ENCODE measurements around the gene CXCR1.
"Not testable (repeated sequence)": the region's sequence is repeated elsewhere in the genome, so short reads cannot be mapped to it uniquely, and the experiment has no call there.

The CXCR1 gene

GRCh38 chr2:218179782-218180181 is 13.0 kb upstream of the CXCR1 start:
- Mint-ChIP-seq H3K4me3 (no peak overlapping the region), H3K27ac (no peak overlapping the region), H3K4me1 (ENCODE audit: low read depth) (no peaks in the 10 kb centered on the region), H3K27me3 (ENCODE audit: low read depth) (peaks cover 29% of the 10 kb centered on the region), H3K36me3 (ENCODE audit: low read depth) (no peaks in the 10 kb centered on the region), H3K9me3 (no peaks in the 10 kb centered on the region)

DNA sequence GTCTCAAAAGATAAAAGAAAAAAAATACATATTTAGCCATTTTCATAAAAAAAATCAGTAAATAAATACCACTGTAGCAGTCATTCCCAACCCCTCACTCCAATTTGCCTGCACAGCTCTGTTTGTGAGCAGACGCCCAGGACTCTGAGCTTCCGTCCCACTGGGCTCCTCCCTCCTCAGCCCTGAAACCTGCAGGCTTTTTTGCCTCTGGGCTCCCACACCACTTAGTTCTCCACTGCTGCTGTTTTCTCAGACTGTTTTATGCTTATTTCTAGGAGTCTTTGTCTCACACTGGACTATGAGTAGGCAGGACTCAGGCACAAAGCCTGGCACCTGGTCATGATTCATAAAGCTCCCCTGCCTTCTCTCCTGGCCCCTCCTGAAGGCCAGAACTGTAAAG is 6.1 kb upstream of the CXCR1 start:
- Mint-ChIP-seq H3K27ac (no peak overlapping the region), H3K4me1 (ENCODE audit: low read depth) (peaks cover 8% of the 10 kb centered on the region), H3K36me3 (ENCODE audit: low read depth) (no peaks in the 10 kb centered on the region), H3K9me3 (no peaks in the 10 kb centered on the region), H3K27me3 (ENCODE audit: low read depth) (peaks cover 14% of the 10 kb centered on the region), H3K4me3 (no peak overlapping the region)

DNA sequence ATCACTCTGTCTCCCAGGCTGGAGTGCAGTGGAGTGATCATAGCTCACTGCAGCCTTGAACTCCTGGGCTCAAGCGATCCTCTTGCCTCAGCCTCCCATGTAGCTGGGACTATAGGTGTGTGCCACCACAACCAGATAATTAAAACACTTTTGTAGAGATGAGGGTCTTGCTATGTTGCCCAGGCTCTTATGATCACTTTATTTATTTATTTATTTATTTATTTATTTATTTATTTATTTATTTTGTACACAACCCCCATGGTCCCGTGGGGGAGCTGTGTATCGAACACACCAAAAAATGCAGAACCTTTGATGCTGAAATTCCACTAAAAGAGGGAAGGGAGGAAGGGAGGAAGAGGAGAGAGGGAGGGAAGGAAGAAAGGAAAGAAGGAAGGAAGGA is 5.0 kb upstream of the CXCR1 start:
- H3K9me3 Mint-ChIP-seq; H3K36me3 Mint-ChIP-seq (ENCODE audit: low read depth); H3K4me3 Mint-ChIP-seq; H3K27ac Mint-ChIP-seq: not testable (repeated sequence)
- peaks cover 14% of the 10 kb centered on the region for H3K27me3 Mint-ChIP-seq (ENCODE audit: low read depth)
- H3K4me1 Mint-ChIP-seq (ENCODE audit: low read depth): peaks cover 16% of the 10 kb centered on the region

DNA sequence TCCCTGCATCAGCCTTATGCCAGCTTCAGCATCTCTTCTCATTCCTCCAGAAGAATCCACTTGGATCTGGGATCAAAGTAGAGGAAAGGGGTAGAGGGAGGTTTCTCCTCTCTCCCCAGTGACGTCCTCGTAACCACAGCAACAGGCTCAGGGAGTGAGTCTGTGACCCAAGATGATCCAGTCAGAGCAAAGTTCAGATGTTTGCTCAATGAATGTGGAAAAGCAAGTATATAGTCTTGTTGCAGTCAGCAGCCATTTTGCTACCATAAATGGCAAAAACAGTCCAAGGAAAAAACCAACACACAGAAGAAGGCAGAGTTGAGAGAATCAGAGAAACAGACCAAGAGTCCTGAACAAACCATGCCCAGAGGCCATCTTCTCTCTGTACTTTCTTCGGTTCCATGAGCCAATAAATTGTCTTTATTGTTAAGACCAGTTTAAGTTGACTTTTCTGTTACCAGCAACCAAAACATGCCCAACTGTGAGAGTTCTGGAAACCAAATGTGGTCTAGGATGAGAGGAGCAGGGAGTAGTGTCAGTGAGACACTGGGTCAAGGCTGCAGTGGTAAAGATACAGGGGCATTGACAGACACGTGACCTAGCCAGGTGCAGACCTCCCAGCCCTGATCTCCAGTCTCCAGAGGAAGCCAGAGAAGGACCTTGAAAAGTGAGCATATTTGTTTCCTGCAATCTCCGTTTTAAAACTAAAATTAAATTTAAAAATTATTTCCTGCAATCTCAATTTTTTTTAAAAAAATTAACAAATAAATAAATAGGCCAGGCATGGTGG is 3.2 kb upstream of the CXCR1 start:
- H3K27me3 Mint-ChIP-seq (ENCODE audit: low read depth): peaks cover 24% of the 10 kb centered on the region
- H3K4me1 Mint-ChIP-seq (ENCODE audit: low read depth): peaks cover 19% of the 10 kb centered on the region
- no peaks in the 10 kb centered on the region for H3K36me3 Mint-ChIP-seq (ENCODE audit: low read depth)

DNA sequence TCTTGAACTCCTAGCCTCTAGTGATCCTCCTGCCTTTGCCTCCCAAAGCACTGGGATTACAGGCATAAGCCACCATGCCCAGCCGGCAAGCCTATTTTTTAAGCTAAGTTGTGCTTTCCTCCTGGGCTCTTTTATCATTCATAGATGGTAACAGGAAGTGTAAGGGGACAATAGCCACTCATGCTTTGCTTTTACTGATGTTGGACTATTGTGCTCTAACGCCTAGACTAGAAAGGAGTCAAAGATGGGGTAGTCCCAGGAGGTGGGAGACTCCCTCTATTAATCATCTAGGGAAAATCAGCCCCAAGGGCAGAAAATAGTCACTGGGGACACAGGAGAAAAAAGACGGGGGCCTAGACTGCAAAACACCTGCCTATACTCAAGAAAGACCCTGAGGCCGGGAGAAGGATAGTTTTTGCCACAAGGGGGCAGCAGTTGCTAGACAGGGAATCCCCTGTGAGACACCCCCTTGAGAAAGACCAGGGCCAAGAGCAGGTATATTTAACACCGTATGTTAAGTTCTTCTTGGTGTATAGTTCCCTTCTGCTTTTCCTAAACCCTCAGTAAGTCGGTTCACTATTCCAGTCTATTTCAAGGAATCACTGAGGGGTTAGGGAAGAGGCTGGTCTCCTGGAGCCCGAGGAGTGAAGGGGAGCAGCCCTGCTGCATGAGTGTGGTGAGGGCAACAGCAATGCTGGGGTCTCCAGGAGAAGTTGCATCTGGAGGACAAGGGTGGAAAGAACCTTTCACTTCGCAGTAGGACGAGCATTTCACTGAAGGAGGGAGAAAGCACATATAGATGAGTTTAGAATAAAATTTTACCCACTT is 2.1 kb upstream of the CXCR1 start:
- Mint-ChIP-seq H3K36me3 (ENCODE audit: low read depth) (no peaks in the 10 kb centered on the region), H3K9me3 (no peaks in the 10 kb centered on the region), H3K27ac (no peak overlapping the region), H3K4me3 (no peak overlapping the region), H3K27me3 (ENCODE audit: low read depth) (peaks cover 28% of the 10 kb centered on the region), H3K4me1 (ENCODE audit: low read depth) (peaks cover 19% of the 10 kb centered on the region)

More for the DNA sequence above, 3.2 kb upstream of the CXCR1 start:
- Mint-ChIP-seq H3K4me3 (no peak overlapping the region), H3K27ac (no peak overlapping the region), H3K9me3 (no peaks in the 10 kb centered on the region)

- no peak overlapping the region for H3K4me3 Mint-ChIP-seq
- no peaks in the 10 kb centered on the region for H3K36me3 Mint-ChIP-seq (ENCODE audit: low read depth)
- peaks cover 19% of the 10 kb centered on the region for H3K4me1 Mint-ChIP-seq (ENCODE audit: low read depth)
- H3K27me3 Mint-ChIP-seq (ENCODE audit: low read depth): peaks cover 28% of the 10 kb centered on the region
- H3K9me3 Mint-ChIP-seq: no peaks in the 10 kb centered on the region
- H3K27ac Mint-ChIP-seq: no peak overlapping the region
Observed at GRCh38 chr2:218168016-218168415, 1.3 kb upstream of the CXCR1 start.

DNA sequence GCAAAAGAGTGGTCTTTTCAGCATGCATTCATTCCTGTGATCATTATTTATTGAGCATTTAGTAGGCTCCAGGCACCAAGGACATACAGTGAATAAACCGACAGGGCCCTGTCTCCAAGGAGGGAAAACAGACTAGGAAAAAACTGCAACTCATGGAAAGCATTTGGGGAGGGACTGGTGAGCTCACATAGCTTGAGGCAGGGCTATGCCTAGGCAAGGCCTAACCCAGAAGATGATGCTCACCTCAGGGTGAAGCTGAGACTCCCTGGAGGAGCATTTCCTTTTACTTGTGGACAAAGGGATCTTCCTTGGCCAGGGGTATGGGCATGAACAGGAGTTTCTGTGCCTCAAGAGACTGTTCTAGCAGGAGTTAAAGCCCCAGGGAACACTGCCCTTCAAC is 3.9 kb downstream of the CXCR1 start:
- Mint-ChIP-seq H3K4me1 (ENCODE audit: low read depth) (peaks cover 12% of the 10 kb centered on the region), H3K27me3 (ENCODE audit: low read depth) (peaks cover 49% of the 10 kb centered on the region), H3K27ac (no peak overlapping the region), H3K9me3 (no peaks in the 10 kb centered on the region), H3K36me3 (ENCODE audit: low read depth) (no peaks in the 10 kb centered on the region), H3K4me3 (no peak overlapping the region)

GRCh38 chr2:218161644-218162043 is 5.1 kb downstream of the CXCR1 start:
- H3K9me3 Mint-ChIP-seq: no peaks in the 10 kb centered on the region
- H3K4me1 Mint-ChIP-seq (ENCODE audit: low read depth): peaks cover 3% of the 10 kb centered on the region
- no peaks in the 10 kb centered on the region for H3K36me3 Mint-ChIP-seq (ENCODE audit: low read depth)
- H3K27me3 Mint-ChIP-seq (ENCODE audit: low read depth): peaks cover 53% of the 10 kb centered on the region
- no peak overlapping the region for H3K27ac Mint-ChIP-seq
- H3K4me3 Mint-ChIP-seq: no peak overlapping the region

GRCh38 chr2:218155953-218156479 is 10.7 kb downstream of the CXCR1 start:
- no peaks in the 10 kb centered on the region for H3K9me3 Mint-ChIP-seq
- no peak overlapping the region for H3K4me3 Mint-ChIP-seq
- H3K27me3 Mint-ChIP-seq (ENCODE audit: low read depth): peaks cover 42% of the 10 kb centered on the region
- no peaks in the 10 kb centered on the region for H3K4me1 Mint-ChIP-seq (ENCODE audit: low read depth)
- no peak overlapping the region for H3K27ac Mint-ChIP-seq
- no peaks in the 10 kb centered on the region for H3K36me3 Mint-ChIP-seq (ENCODE audit: low read depth)

DNA sequence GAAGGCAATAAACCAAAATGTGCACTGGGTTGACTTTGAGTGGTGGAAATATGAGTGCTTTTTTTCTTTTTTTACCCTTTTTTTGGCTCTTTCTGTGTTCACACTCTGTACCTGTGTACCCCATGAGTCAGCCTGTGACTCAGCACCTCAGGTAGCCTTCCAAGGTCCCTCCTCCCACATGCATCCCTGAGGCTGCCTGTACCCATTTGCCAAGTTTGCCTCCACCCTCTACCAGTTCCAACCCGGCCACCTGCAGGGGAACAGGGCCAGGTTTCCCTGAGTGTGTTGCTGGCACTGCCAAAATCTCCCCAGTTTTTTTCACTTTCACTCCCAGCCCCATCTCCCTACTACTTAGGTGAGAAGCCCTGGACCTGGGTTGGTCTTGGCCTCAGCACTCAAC is 14.0 kb downstream of the CXCR1 start:
- no peaks in the 10 kb centered on the region for H3K36me3 Mint-ChIP-seq (ENCODE audit: low read depth)
- no peak overlapping the region for H3K27ac Mint-ChIP-seq
- H3K4me1 Mint-ChIP-seq (ENCODE audit: low read depth): peaks cover 5% of the 10 kb centered on the region
- H3K27me3 Mint-ChIP-seq (ENCODE audit: low read depth): peaks cover 25% of the 10 kb centered on the region
- no peaks in the 10 kb centered on the region for H3K9me3 Mint-ChIP-seq
- no peak overlapping the region for H3K4me3 Mint-ChIP-seq

GRCh38 chr2:218152172-218152571 is 14.6 kb downstream of the CXCR1 start:
- Mint-ChIP-seq H3K9me3 (no peaks in the 10 kb centered on the region), H3K27ac (no peak overlapping the region), H3K36me3 (ENCODE audit: low read depth) (no peaks in the 10 kb centered on the region)

GRCh38 chr2:218149848-218150440 is 16.8 kb downstream of the CXCR1 start:
- Mint-ChIP-seq H3K27ac (no peak overlapping the region), H3K4me3 (no peak overlapping the region), H3K9me3 (peaks cover 3% of the 10 kb centered on the region), H3K4me1 (ENCODE audit: low read depth) (peaks cover 5% of the 10 kb centered on the region), H3K27me3 (ENCODE audit: low read depth) (peaks cover 15% of the 10 kb centered on the region), H3K36me3 (ENCODE audit: low read depth) (no peaks in the 10 kb centered on the region)

More at GRCh38 chr2:218152172-218152571, 14.6 kb downstream of the CXCR1 start:
- Mint-ChIP-seq H3K27me3 (ENCODE audit: low read depth) (peaks cover 21% of the 10 kb centered on the region), H3K4me3 (no peak overlapping the region), H3K4me1 (ENCODE audit: low read depth) (peaks cover 5% of the 10 kb centered on the region)

DNA sequence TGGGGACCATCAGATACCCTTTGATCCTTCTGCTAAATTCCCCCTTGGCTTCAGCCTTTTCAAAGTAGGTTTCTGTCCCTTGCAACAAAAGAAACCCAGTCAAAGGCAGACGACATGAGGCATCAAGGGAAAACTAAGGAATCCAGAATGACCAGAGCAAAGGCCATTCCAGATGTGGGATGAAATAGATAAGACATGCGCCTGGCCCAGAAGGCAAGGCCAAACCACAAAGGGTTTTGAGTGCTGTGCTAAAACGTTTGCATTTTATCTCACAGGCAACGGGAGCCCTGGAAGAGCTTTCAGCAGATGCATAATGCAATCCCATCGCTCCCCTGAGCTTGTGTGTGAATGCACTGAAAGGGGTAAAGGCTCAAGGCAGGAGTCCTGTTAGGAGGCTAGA is 17.7 kb downstream of the CXCR1 start:
- H3K9me3 Mint-ChIP-seq: peaks cover 3% of the 10 kb centered on the region
- no peak overlapping the region for H3K27ac Mint-ChIP-seq
- peaks cover 10% of the 10 kb centered on the region for H3K27me3 Mint-ChIP-seq (ENCODE audit: low read depth)

DNA sequence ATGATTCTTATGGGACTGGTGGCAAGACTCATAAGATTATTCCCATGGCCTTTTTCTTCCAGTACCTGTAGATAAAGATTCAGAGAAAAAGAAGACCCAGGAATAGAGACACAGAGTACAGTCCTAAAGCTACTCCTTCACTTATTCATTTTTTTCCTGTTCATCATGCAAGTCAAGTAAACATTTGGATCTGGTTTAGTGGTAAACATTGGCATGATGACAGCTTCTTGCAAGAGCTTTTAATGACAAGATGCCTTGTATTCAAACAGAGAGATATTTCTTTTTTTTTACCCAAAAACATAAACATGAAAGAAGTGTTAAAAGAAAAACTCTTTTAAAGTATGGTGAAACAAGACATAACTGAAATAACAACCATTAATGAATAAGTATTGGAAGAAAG is 20.7 kb downstream of the CXCR1 start:
- Mint-ChIP-seq H3K4me1 (ENCODE audit: low read depth) (peaks cover 5% of the 10 kb centered on the region), H3K27ac (no peak overlapping the region), H3K36me3 (ENCODE audit: low read depth) (no peaks in the 10 kb centered on the region), H3K4me3 (no peak overlapping the region), H3K9me3 (peaks cover 3% of the 10 kb centered on the region), H3K27me3 (ENCODE audit: low read depth) (peaks cover 8% of the 10 kb centered on the region)

More for the DNA sequence above, 17.7 kb downstream of the CXCR1 start:
- peaks cover 5% of the 10 kb centered on the region for H3K4me1 Mint-ChIP-seq (ENCODE audit: low read depth)
- H3K36me3 Mint-ChIP-seq (ENCODE audit: low read depth): no peaks in the 10 kb centered on the region
- no peak overlapping the region for H3K4me3 Mint-ChIP-seq

Measured in T-helper 1 cell treated with Interleukin-12 subunit alpha and Interleukin-12 subunit beta and Interleukin-4 antibody, amounts not matched to agents 30 μg/mL and 1 μg/mL, for 36 hours (primary cell).